ENCODE measurements around the gene C2orf80. TPM values are rescaled to one million over a fixed set of nuclear protein-coding genes. Genes with fewer than 3 reads are reported as not detected.
A peak's percentile ranks its signal among the peaks of the same experiment; 100 is the strongest.

The C2orf80 gene
- polyA plus RNA-seq, 6 donors from 2014 or later: not detected

- H3K27ac Mint-ChIP-seq: peak overlapping the region in 1 of 6 donors; percentile 25
Observed at GRCh38 chr2:208192611-208193236, 2.9 kb upstream of the C2orf80 start.

DNA sequence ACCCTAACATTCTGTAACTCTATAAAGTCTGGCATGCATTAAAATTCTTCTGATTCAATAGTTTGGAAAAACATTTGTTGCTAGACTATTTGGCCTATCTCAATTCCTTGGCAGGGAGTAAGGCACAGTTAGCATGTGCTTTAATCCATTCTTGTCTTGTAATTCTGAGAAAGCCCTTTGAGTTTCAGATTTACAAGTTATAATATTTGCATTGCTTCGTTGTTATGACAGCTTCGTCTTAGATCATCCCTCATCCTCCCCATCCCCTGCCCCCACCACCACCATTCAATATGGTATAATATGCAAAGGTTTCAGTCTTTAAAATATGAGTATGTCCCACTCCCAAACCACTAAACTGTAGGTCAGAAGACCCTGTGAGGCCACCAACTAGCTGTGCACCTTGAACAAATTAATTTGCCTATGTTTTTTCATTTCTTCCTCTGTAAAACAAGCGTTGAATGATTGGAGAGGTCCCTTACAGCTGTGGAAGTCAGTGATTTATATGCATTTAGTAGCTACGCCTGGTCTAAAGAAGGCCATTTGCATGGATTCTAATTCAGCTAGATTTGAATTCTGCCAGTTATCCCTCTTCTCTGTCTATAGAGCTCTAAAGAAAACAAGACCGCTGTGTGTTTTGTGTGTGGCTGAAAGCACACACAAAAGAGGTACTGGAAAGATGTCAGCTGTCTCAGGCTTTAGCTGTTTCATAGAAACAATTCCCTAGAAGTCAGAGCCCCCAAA, 591 bp downstream of the C2orf80 start:
- H3K27ac Mint-ChIP-seq: no peak overlapping the region
- H3K4me3 Mint-ChIP-seq: no peak overlapping the region
- H3K9me3 Mint-ChIP-seq: no peaks in the 10 kb centered on the region
- ATAC-seq (ENCODE audit: low read depth in 2 of 2): no peak
- no peak for DNase-seq
- peaks cover 0 to 3% (median 0%) of the 10 kb centered on the region in 3 donors for H3K4me1 Mint-ChIP-seq
- H3K27me3 Mint-ChIP-seq: peaks cover 2 to 17% (median 12%) of the 10 kb centered on the region in 3 donors
- no peaks in the 10 kb centered on the region for H3K36me3 Mint-ChIP-seq

More at GRCh38 chr2:208192611-208193236, 2.9 kb upstream of the C2orf80 start:
- H3K4me1 Mint-ChIP-seq: no peaks in the 10 kb centered on the region
- no peaks in the 10 kb centered on the region for H3K36me3 Mint-ChIP-seq
- no peak for ATAC-seq (ENCODE audit: low read depth in 2 of 2)
- peaks cover 0 to 5% (median 0%) of the 10 kb centered on the region in 3 donors for H3K27me3 Mint-ChIP-seq
- peaks cover 0 to 2% (median 0%) of the 10 kb centered on the region in 7 donors for H3K9me3 Mint-ChIP-seq
- no peak for DNase-seq
- H3K4me3 Mint-ChIP-seq: no peak overlapping the region

DNA sequence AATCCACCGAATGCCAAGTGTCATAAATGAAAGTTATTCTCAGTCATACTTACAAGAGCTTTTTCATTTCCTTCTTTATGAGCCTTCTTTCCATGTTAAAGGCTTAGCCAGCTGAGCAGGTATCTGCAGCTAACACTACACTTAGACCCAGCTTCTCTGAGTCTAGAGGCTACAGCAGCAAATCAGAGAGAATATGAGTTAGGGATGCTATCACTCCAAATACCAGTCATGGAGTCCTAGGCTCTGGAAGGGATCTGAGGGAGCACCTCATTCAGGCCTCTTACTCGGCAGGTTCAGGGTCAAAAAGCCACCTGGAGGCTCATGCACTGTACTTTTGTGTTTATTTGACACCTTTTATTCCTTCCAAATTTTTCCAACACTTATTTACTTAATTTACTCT, 2.9 kb downstream of the C2orf80 start:
- Mint-ChIP-seq H3K36me3 (no peaks in the 10 kb centered on the region), H3K9me3 (no peaks in the 10 kb centered on the region), H3K4me3 (no peak overlapping the region), H3K27ac (no peak overlapping the region), H3K27me3 (peaks cover 14 to 34% (median 19%) of the 10 kb centered on the region in 3 donors), H3K4me1 (peaks cover 0 to 14% (median 0%) of the 10 kb centered on the region in 3 donors)
- no peak for DNase-seq
- no peak for ATAC-seq (ENCODE audit: low read depth in 2 of 2)

GRCh38 chr2:208186465-208186864, 3.4 kb downstream of the C2orf80 start:
- Mint-ChIP-seq H3K9me3 (no peaks in the 10 kb centered on the region), H3K27me3 (peaks cover 14 to 34% (median 19%) of the 10 kb centered on the region in 3 donors), H3K27ac (peak overlapping the region in 1 of 6 donors; percentile 12), H3K4me1 (peaks cover 0 to 14% (median 0%) of the 10 kb centered on the region in 3 donors), H3K36me3 (no peaks in the 10 kb centered on the region), H3K4me3 (peak overlapping the region in 1 of 8 donors; percentile 9)
- no peak for ATAC-seq (ENCODE audit: low read depth in 2 of 2)
- DNase-seq: no peak

- H3K27ac Mint-ChIP-seq: peak overlapping the region in 1 of 6 donors; percentile 36
- peak overlapping the region in 2 of 8 donors; percentile 20 to 62 for H3K4me3 Mint-ChIP-seq
- no peaks in the 10 kb centered on the region for H3K36me3 Mint-ChIP-seq
- no peak for DNase-seq
- no peaks in the 10 kb centered on the region for H3K9me3 Mint-ChIP-seq
- peaks cover 14 to 29% (median 19%) of the 10 kb centered on the region in 3 donors for H3K27me3 Mint-ChIP-seq
- peaks cover 0 to 14% (median 0%) of the 10 kb centered on the region in 3 donors for H3K4me1 Mint-ChIP-seq
- ATAC-seq (ENCODE audit: low read depth in 2 of 2): no peak
Observed at GRCh38 chr2:208183972-208184705, 5.7 kb downstream of the C2orf80 start.

GRCh38 chr2:208183526-208183925, 6.3 kb downstream of the C2orf80 start:
- Mint-ChIP-seq H3K27ac (peak overlapping the region in 3 of 6 donors; percentile 17 to 78 (median 31)), H3K27me3 (peaks cover 14 to 29% (median 19%) of the 10 kb centered on the region in 3 donors), H3K36me3 (no peaks in the 10 kb centered on the region), H3K4me1 (peaks cover 0 to 14% (median 0%) of the 10 kb centered on the region in 3 donors), H3K4me3 (peak overlapping the region in 4 of 8 donors; percentile 20 to 62 (median 44)), H3K9me3 (no peaks in the 10 kb centered on the region)
- DNase-seq (no peak), ATAC-seq (ENCODE audit: low read depth in 2 of 2) (no peak)

DNA sequence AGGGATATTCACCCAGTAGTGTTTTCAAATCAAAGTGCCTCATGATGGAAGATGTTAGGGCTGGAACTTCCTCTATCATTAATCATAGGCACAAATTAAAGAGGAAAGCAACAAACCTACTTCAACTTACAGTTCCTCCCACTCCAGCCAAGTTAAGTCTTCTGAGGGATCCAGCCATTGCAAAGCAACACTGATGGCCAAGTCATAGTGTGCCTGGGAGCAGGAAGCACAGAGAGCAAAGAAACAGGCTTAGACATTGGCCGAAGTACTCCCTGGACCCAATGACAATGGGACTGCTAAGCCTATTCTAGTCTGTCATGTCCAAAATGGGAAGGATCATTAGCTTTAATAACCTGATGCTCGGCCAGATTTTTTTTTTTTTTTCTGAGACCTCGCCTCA, 7.0 kb downstream of the C2orf80 start:
- Mint-ChIP-seq H3K4me1 (peaks cover 0 to 14% (median 0%) of the 10 kb centered on the region in 3 donors), H3K4me3 (no peak overlapping the region), H3K27ac (peak overlapping the region in 1 of 6 donors; percentile 4), H3K9me3 (no peaks in the 10 kb centered on the region), H3K36me3 (no peaks in the 10 kb centered on the region), H3K27me3 (peaks cover 14 to 29% (median 19%) of the 10 kb centered on the region in 3 donors)
- DNase-seq (no peak), ATAC-seq (ENCODE audit: low read depth in 2 of 2) (no peak)

- no peaks in the 10 kb centered on the region for H3K36me3 Mint-ChIP-seq
- no peak for DNase-seq
- peaks cover 0 to 10% (median 3%) of the 10 kb centered on the region in 3 donors for H3K4me1 Mint-ChIP-seq
- H3K27me3 Mint-ChIP-seq: peaks cover 5 to 16% (median 16%) of the 10 kb centered on the region in 3 donors
- no peak for ATAC-seq (ENCODE audit: low read depth in 2 of 2)
- no peak overlapping the region for H3K4me3 Mint-ChIP-seq
- H3K27ac Mint-ChIP-seq: peak overlapping the region in 1 of 6 donors; percentile 49
- H3K9me3 Mint-ChIP-seq: no peaks in the 10 kb centered on the region
Observed at GRCh38 chr2:208179028-208179609, 10.7 kb downstream of the C2orf80 start.

- DNase-seq: no peak
Observed at GRCh38 chr2:208175840-208176153, 14.0 kb downstream of the C2orf80 start.

GRCh38 chr2:208175069-208175839, 14.6 kb downstream of the C2orf80 start:
- ATAC-seq (ENCODE audit: low read depth in 2 of 2) (peak; percentile 89 to 98), DNase-seq (peak; percentile 43)
- Mint-ChIP-seq H3K27me3 (peaks cover 0 to 17% (median 8%) of the 10 kb centered on the region in 3 donors), H3K36me3 (no peaks in the 10 kb centered on the region), H3K4me3 (no peak overlapping the region), H3K27ac (peak overlapping the region in 2 of 6 donors; percentile 63 to 71), H3K9me3 (no peaks in the 10 kb centered on the region), H3K4me1 (peaks cover 0 to 6% (median 0%) of the 10 kb centered on the region in 3 donors)

More at GRCh38 chr2:208175840-208176153, 14.0 kb downstream of the C2orf80 start:
- no peaks in the 10 kb centered on the region for H3K9me3 Mint-ChIP-seq
- H3K27ac Mint-ChIP-seq: no peak overlapping the region
- H3K36me3 Mint-ChIP-seq: no peaks in the 10 kb centered on the region
- peaks cover 0 to 6% (median 0%) of the 10 kb centered on the region in 3 donors for H3K4me1 Mint-ChIP-seq
- H3K27me3 Mint-ChIP-seq: peaks cover 0 to 17% (median 6%) of the 10 kb centered on the region in 3 donors
- H3K4me3 Mint-ChIP-seq: no peak overlapping the region
- no peak for ATAC-seq (ENCODE audit: low read depth in 2 of 2)

- peaks cover 0 to 6% (median 0%) of the 10 kb centered on the region in 3 donors for H3K4me1 Mint-ChIP-seq
- peaks cover 0 to 17% (median 10%) of the 10 kb centered on the region in 3 donors for H3K27me3 Mint-ChIP-seq
- no peak overlapping the region for H3K27ac Mint-ChIP-seq
- DNase-seq (no peak), ATAC-seq (ENCODE audit: low read depth in 2 of 2) (no peak)
- H3K9me3 Mint-ChIP-seq: no peaks in the 10 kb centered on the region
- no peak overlapping the region for H3K4me3 Mint-ChIP-seq
- no peaks in the 10 kb centered on the region for H3K36me3 Mint-ChIP-seq
Observed at GRCh38 chr2:208174144-208174543, 15.7 kb downstream of the C2orf80 start.

- Mint-ChIP-seq H3K27ac (no peak overlapping the region), H3K9me3 (no peaks in the 10 kb centered on the region), H3K4me3 (no peak overlapping the region), H3K27me3 (peaks cover 0 to 17% (median 10%) of the 10 kb centered on the region in 3 donors), H3K36me3 (no peaks in the 10 kb centered on the region), H3K4me1 (peaks cover 0 to 6% (median 0%) of the 10 kb centered on the region in 3 donors)
- ATAC-seq (ENCODE audit: low read depth in 2 of 2) (no peak), DNase-seq (no peak)
Observed at GRCh38 chr2:208172125-208172524, 17.7 kb downstream of the C2orf80 start.
